Endodermal cell (in vitro differentiated cells): ENCODE measurements around the gene MECR. TPM values are rescaled to one million over a fixed set of nuclear protein-coding genes. Genes with fewer than 3 reads are reported as not detected.

ENCODE experiments used
- DNase-seq: peaks from one replicate; pipeline ENCODE4 v3.0.0-alpha.2; 2017
- H3K27ac ChIP-seq: 2 replicates; pipeline ENCODE4 v1.5.1; 2013; ENCODE audit warnings: mild to moderate bottlenecking, low read depth, low read length, moderate library complexity
- H3K27me3 ChIP-seq: 2 replicates; pipeline ENCODE4 v1.6.1; 2013; ENCODE audit warnings: mild to moderate bottlenecking, low read length, moderate library complexity; ENCODE audit not compliant: insufficient read depth, control insufficient read depth, poor library complexity, severe bottlenecking
- H3K36me3 ChIP-seq: 2 replicates; pipeline ENCODE4 v1.7.0; 2013; ENCODE audit warnings: mild to moderate bottlenecking, low read length, moderate library complexity; ENCODE audit not compliant: control insufficient read depth, insufficient read depth
- H3K4me1 ChIP-seq: one replicate; pipeline ENCODE4 v1.7.0; 2013; ENCODE audit warnings: low read length; ENCODE audit not compliant: control insufficient read depth, insufficient read depth
- H3K4me3 ChIP-seq: 2 replicates; pipeline ENCODE4 v1.5.1; 2013; ENCODE audit warnings: mild to moderate bottlenecking, low read length, moderate library complexity
- H3K9ac ChIP-seq: 2 replicates; pipeline ENCODE4 v1.6.1; 2013; ENCODE audit warnings: mild to moderate bottlenecking, low read length, moderate library complexity; ENCODE audit not compliant: poor library complexity, severe bottlenecking; ENCODE audit errors: extremely low read depth
- H3K9me3 ChIP-seq: 2 replicates; pipeline ENCODE4 v1.6.1; 2013; ENCODE audit warnings: mild to moderate bottlenecking, low read length, moderate library complexity; ENCODE audit not compliant: control insufficient read depth
- H3K27ac Mint-ChIP-seq: 2 replicates; pipeline ENCODE4 v1.8.0; 2020; ENCODE audit warnings: mixed read lengths
- H3K27me3 Mint-ChIP-seq: 2 replicates; pipeline ENCODE4 v1.8.0; 2021; ENCODE audit warnings: mild to moderate bottlenecking, mixed read lengths; ENCODE audit not compliant: insufficient read depth
- H3K36me3 Mint-ChIP-seq: 2 replicates; pipeline ENCODE4 v1.8.0; 2020; ENCODE audit warnings: low read depth, mixed read lengths
- H3K4me1 Mint-ChIP-seq: 2 replicates; pipeline ENCODE4 v1.8.0; 2020; ENCODE audit warnings: mixed read lengths
- H3K4me3 Mint-ChIP-seq: 2 replicates; pipeline ENCODE4 v1.8.0; 2020; ENCODE audit warnings: mild to moderate bottlenecking, moderate library complexity, mixed read lengths
- H3K9me3 Mint-ChIP-seq: 2 replicates; pipeline ENCODE4 v1.8.0; 2020; ENCODE audit warnings: mild to moderate bottlenecking, mixed read lengths
- CTCF ChIP-seq: fragments of 200-600 bp; sonication (generic); conservative IDR thresholded peaks from 2 replicates; pipeline ENCODE4 v1.5.0; 2021; ENCODE audit warnings: antibody characterized with exemption, mild to moderate bottlenecking
- WGBS, 2 experiments: methylation state at CpG; one replicate each; pipeline versions ENCODE4 v1.1.5 to v1.1.7; 2013; ENCODE audit warnings: missing lambda C conversion rate in 2 of 2, mixed read lengths in 1 of 2; ENCODE audit not compliant: insufficient coverage in 1 of 2, insufficient read length in 1 of 2; 5-methylcytosine and 5-hydroxymethylcytosine counted together
- total RNA-seq, 2 donors: library from RNA; stranded (reverse); fragmentation: NEBNext Ultra II Directional in 1 of 2; extraction: Animal tissue kit (Norgen Biotek cat#: 25700) in 1 of 2; gene quantifications; 2 replicates in 1 of 2; 3 replicates in 1 of 2; pipeline ENCODE4 v1.2.1, GENCODE V29; 2021

The MECR gene
- total RNA-seq, 2 donors from 2014 or later: 33.3 to 38.2 TPM

GRCh38 chr1:29195881-29196291, 34.8 kb downstream of the MECR start:
- no peaks in the 10 kb centered on the region for H3K27me3 ChIP-seq
- H3K4me1 ChIP-seq: peaks cover 4% of the 10 kb centered on the region
- Mint-ChIP-seq H3K4me3 (no peak overlapping the region), H3K36me3 (peaks cover 56% of the 10 kb centered on the region), H3K27me3 (no peaks in the 10 kb centered on the region), H3K9me3 (peaks cover 2% of the 10 kb centered on the region), H3K4me1 (peaks cover 14% of the 10 kb centered on the region), H3K27ac (peak overlapping the region; percentile 26)
- H3K9me3 ChIP-seq: no peaks in the 10 kb centered on the region
- 95 to 97% methylated on average over 5 to 8 of the region's 8 CpGs for WGBS, 2 experiments
- H3K27ac ChIP-seq: no peak overlapping the region
- peaks cover 33% of the 10 kb centered on the region for H3K36me3 ChIP-seq
- no peak for TF ChIP-seq CTCF
- DNase-seq: no peak
- no peak overlapping the region for H3K9ac ChIP-seq
- no peak overlapping the region for H3K4me3 ChIP-seq

- Histone ChIP-seq H3K27me3 (no peaks in the 10 kb centered on the region), H3K4me1 (peaks cover 4% of the 10 kb centered on the region), H3K9ac (no peak overlapping the region), H3K4me3 (no peak overlapping the region), H3K27ac (no peak overlapping the region), H3K36me3 (peaks cover 26% of the 10 kb centered on the region), H3K9me3 (no peaks in the 10 kb centered on the region)
- Mint-ChIP-seq H3K36me3 (peaks cover 47% of the 10 kb centered on the region), H3K27me3 (no peaks in the 10 kb centered on the region), H3K9me3 (peaks cover 5% of the 10 kb centered on the region), H3K4me3 (no peak overlapping the region), H3K4me1 (peaks cover 14% of the 10 kb centered on the region), H3K27ac (no peak overlapping the region)
- DNase-seq: no peak
- WGBS, 2 experiments: 92 to 96% methylated on average over 7 to 8 of the region's 8 CpGs
- no peak for TF ChIP-seq CTCF
These were observed 36.8 kb downstream of the MECR start for GRCh38 chr1:29193879-29194455.

- Histone ChIP-seq H3K4me1 (no peaks in the 10 kb centered on the region), H3K36me3 (peaks cover 17% of the 10 kb centered on the region), H3K4me3 (no peak overlapping the region), H3K9me3 (no peaks in the 10 kb centered on the region), H3K27ac (no peak overlapping the region), H3K27me3 (no peaks in the 10 kb centered on the region), H3K9ac (no peak overlapping the region)
- H3K4me3 Mint-ChIP-seq: no peak overlapping the region
- no peaks in the 10 kb centered on the region for H3K4me1 Mint-ChIP-seq
- peaks cover 42% of the 10 kb centered on the region for H3K36me3 Mint-ChIP-seq
- DNase-seq: no peak
- peaks cover 5% of the 10 kb centered on the region for H3K9me3 Mint-ChIP-seq
- peak overlapping the region; percentile 45 for H3K27ac Mint-ChIP-seq
- WGBS, 2 experiments: 92 to 100% methylated on average over 3 to 6 of the region's 6 CpGs
- no peaks in the 10 kb centered on the region for H3K27me3 Mint-ChIP-seq
- no peak for TF ChIP-seq CTCF
These were observed 40.0 kb downstream of the MECR start for GRCh38 chr1:29190718-29191117.
